ENCODE results near the gene KLK6. TPM values are rescaled to one million over a fixed set of nuclear protein-coding genes. Genes with fewer than 3 reads are reported as not detected.

Gene KLK6
- total and polyA plus RNA-seq, 2 experiments from 2014 or later = 0.30 to 2.5 TPM

GRCh38 chr19:50932018-50932689 is 37.2 kb downstream of the KLK6 start:
- no peak overlapping the region for H3K4me3 ChIP-seq
- no peak for TF ChIP-seq CTCF (IDR thresholded peaks at IDR 0.05; ENCODE audit: low read depth, low read length)
- no peak for DNase-seq (ENCODE audit: low read depth in 1 of 2, low spot score in 1 of 2)

GRCh38 chr19:50931023-50931422 is 38.4 kb downstream of the KLK6 start:
- Histone ChIP-seq H3K27me3 (peaks cover 25% of the 10 kb centered on the region), H3K9me3 (ENCODE audit: low read depth) (no peaks in the 10 kb centered on the region), H3K36me3 (no peaks in the 10 kb centered on the region), H3K27ac (no peak overlapping the region), H3K4me3 (no peak overlapping the region), H3K4me1 (ENCODE audit: low read depth) (no peaks in the 10 kb centered on the region)
- no peak for DNase-seq (ENCODE audit: low read depth in 1 of 2, low spot score in 1 of 2)
- TF ChIP-seq CTCF (IDR thresholded peaks at IDR 0.05; ENCODE audit: low read depth, low read length) = no peak

More at GRCh38 chr19:50932018-50932689, 37.2 kb downstream of the KLK6 start:
- no peaks in the 10 kb centered on the region for H3K9me3 ChIP-seq (ENCODE audit: low read depth)
- no peaks in the 10 kb centered on the region for H3K36me3 ChIP-seq
- H3K4me1 ChIP-seq (ENCODE audit: low read depth) = no peaks in the 10 kb centered on the region
- peaks cover 25% of the 10 kb centered on the region for H3K27me3 ChIP-seq
- no peak overlapping the region for H3K27ac ChIP-seq

GRCh38 chr19:50928831-50929230 is 40.6 kb downstream of the KLK6 start:
- H3K36me3 ChIP-seq = no peaks in the 10 kb centered on the region

GRCh38 chr19:50926144-50926543 is 43.2 kb downstream of the KLK6 start:
- no peak for DNase-seq (ENCODE audit: low read depth in 1 of 2, low spot score in 1 of 2)
- Histone ChIP-seq H3K27ac (no peak overlapping the region), H3K4me1 (ENCODE audit: low read depth) (no peaks in the 10 kb centered on the region)

More at GRCh38 chr19:50928831-50929230, 40.6 kb downstream of the KLK6 start:
- peaks cover 30% of the 10 kb centered on the region for H3K27me3 ChIP-seq
- DNase-seq (ENCODE audit: low read depth in 1 of 2, low spot score in 1 of 2) = no peak
- H3K4me3 ChIP-seq = no peak overlapping the region
- no peaks in the 10 kb centered on the region for H3K9me3 ChIP-seq (ENCODE audit: low read depth)
- H3K27ac ChIP-seq = no peak overlapping the region
- H3K4me1 ChIP-seq (ENCODE audit: low read depth) = no peaks in the 10 kb centered on the region
- TF ChIP-seq CTCF (IDR thresholded peaks at IDR 0.05; ENCODE audit: low read depth, low read length) = no peak

GRCh38 chr19:50925734-50926133 is 43.7 kb downstream of the KLK6 start:
- Histone ChIP-seq H3K4me3 (no peak overlapping the region), H3K27me3 (peaks cover 28% of the 10 kb centered on the region), H3K9me3 (ENCODE audit: low read depth) (no peaks in the 10 kb centered on the region), H3K27ac (no peak overlapping the region), H3K36me3 (no peaks in the 10 kb centered on the region), H3K4me1 (ENCODE audit: low read depth) (no peaks in the 10 kb centered on the region)
- DNase-seq (ENCODE audit: low read depth in 1 of 2, low spot score in 1 of 2) = peak in 1 of 2 donors; percentile 31
- TF ChIP-seq CTCF (IDR thresholded peaks at IDR 0.05; ENCODE audit: low read depth, low read length) = no peak

More at GRCh38 chr19:50926144-50926543, 43.2 kb downstream of the KLK6 start:
- H3K27me3 ChIP-seq = peaks cover 30% of the 10 kb centered on the region
- no peaks in the 10 kb centered on the region for H3K9me3 ChIP-seq (ENCODE audit: low read depth)
- no peaks in the 10 kb centered on the region for H3K36me3 ChIP-seq
- no peak for TF ChIP-seq CTCF (IDR thresholded peaks at IDR 0.05; ENCODE audit: low read depth, low read length)
- no peak overlapping the region for H3K4me3 ChIP-seq

Data from cardiac muscle cell (in vitro differentiated cells and primary cell).